ENCODE data around the gene AGPS. TPM values are rescaled to one million over a fixed set of nuclear protein-coding genes. Genes with fewer than 3 reads are reported as not detected.

AGPS gene
- total and polyA plus RNA-seq, 2 experiments from 2014 or later: 22.9 to 36.7 TPM

DNA sequence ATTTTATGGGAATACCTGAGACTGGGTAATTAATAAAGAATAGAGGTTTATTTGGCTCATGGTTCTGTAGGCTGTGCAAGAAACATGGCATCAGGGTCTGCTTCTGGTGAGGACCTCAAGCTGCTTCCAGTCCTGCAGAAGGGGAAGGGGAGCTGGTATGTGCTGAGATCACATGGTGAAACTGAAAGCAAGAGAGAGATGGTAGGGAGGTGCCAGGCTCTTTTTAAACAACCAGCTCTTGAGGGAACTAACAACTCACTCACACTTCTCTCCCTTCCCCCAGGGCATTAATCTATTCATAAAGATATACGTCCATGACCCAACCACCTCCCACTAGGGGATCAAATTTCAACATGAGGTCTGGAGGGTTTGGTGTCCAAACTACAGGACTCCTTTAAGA lies 40.1 kb downstream of the AGPS start:
- in situ Hi-C loops (cut with MboI): no loop called here
- no peaks in the 10 kb centered on the region for H3K9me3 ChIP-seq (ENCODE audit: low read depth)
- peaks cover 12% of the 10 kb centered on the region; the same call in 1 of the 2 replicates for H3F3A ChIP-seq (ENCODE audit: insufficient read depth)
- H3K9ac ChIP-seq: no peak overlapping the region
- no peak overlapping the region for H3K4me3 ChIP-seq
- DNase-seq: no peak
- H2AFZ ChIP-seq: no peak overlapping the region
- peaks cover 10% of the 10 kb centered on the region for H3K36me3 ChIP-seq (ENCODE audit: low read depth)
- H4K20me1 ChIP-seq (ENCODE audit: insufficient read depth): no peaks in the 10 kb centered on the region
- no peaks in the 10 kb centered on the region for H3K27me3 ChIP-seq (replicated peaks; ENCODE audit: insufficient read depth)
- H3K79me2 ChIP-seq (ENCODE audit: insufficient read depth): peaks cover 73% of the 10 kb centered on the region
- peaks cover 14% of the 10 kb centered on the region for H3K4me1 ChIP-seq (ENCODE audit: insufficient read depth)
- H3K4me2 ChIP-seq (ENCODE audit: unreplicated experiment): no peak overlapping the region
- TF ChIP-seq EZH2 (IDR thresholded peaks at IDR 0.05; ENCODE audit: insufficient read depth, poor library complexity, severe bottlenecking) (no peak), EZH2phosphoT487 (IDR thresholded peaks at IDR 0.05; ENCODE audit: insufficient read depth, low read depth) (no peak)
- no peak overlapping the region for H3K27ac ChIP-seq
- WGBS, 2 experiments (ENCODE audit: low coverage in 1 of 2, low lambda C conversion rate in 2 of 2, missing lambda C conversion rate in 2 of 2): 95 to 100% methylated on average over 1 of the region's 1 CpG
- H3K9me2 ChIP-seq (ENCODE audit: insufficient read depth): no peaks in the 10 kb centered on the region

DNA sequence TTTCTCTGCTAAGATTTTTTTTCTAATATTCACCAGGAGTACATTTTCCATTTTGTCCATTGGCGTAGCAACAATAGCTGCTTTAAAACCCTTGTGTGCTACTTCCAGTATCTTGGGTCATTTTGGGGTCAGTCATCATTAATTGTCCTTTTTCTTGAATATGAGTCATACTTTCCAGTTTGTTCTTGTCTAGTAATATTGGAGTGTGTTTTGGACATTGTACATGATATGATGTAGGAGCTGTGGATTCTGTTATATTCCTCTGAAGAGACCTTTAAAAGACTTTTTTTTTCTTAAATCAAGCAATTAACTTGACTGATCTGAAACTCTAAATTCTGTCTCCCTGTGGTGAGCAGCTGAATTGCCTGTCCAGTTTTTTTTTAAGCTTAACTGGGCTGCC lies 40.8 kb downstream of the AGPS start:
- no peak overlapping the region for H3K9ac ChIP-seq
- no peaks in the 10 kb centered on the region for H3K27me3 ChIP-seq (replicated peaks; ENCODE audit: insufficient read depth)
- H3K4me2 ChIP-seq (ENCODE audit: unreplicated experiment): no peak overlapping the region
- H3K4me1 ChIP-seq (ENCODE audit: insufficient read depth): peaks cover 14% of the 10 kb centered on the region
- H3K9me3 ChIP-seq (ENCODE audit: low read depth): no peaks in the 10 kb centered on the region
- H2AFZ ChIP-seq: no peak overlapping the region
- no peaks in the 10 kb centered on the region for H4K20me1 ChIP-seq (ENCODE audit: insufficient read depth)
- in situ Hi-C loops (cut with MboI): no loop called here
- no peaks in the 10 kb centered on the region for H3K9me2 ChIP-seq (ENCODE audit: insufficient read depth)
- 97 to 100% methylated on average over 1 of the region's 1 CpG for WGBS, 2 experiments (ENCODE audit: low coverage in 1 of 2, low lambda C conversion rate in 2 of 2, missing lambda C conversion rate in 2 of 2)
- peaks cover 67% of the 10 kb centered on the region for H3K79me2 ChIP-seq (ENCODE audit: insufficient read depth)
- DNase-seq: peak; percentile 11
- H3F3A ChIP-seq (ENCODE audit: insufficient read depth): peaks cover 12% of the 10 kb centered on the region; the same call in 1 of the 2 replicates
- no peak overlapping the region for H3K4me3 ChIP-seq
- H3K36me3 ChIP-seq (ENCODE audit: low read depth): peaks cover 15% of the 10 kb centered on the region
- TF ChIP-seq EZH2phosphoT487 (IDR thresholded peaks at IDR 0.05; ENCODE audit: insufficient read depth, low read depth) (no peak), EZH2 (IDR thresholded peaks at IDR 0.05; ENCODE audit: insufficient read depth, poor library complexity, severe bottlenecking) (no peak)
- no peak overlapping the region for H3K27ac ChIP-seq

DNA sequence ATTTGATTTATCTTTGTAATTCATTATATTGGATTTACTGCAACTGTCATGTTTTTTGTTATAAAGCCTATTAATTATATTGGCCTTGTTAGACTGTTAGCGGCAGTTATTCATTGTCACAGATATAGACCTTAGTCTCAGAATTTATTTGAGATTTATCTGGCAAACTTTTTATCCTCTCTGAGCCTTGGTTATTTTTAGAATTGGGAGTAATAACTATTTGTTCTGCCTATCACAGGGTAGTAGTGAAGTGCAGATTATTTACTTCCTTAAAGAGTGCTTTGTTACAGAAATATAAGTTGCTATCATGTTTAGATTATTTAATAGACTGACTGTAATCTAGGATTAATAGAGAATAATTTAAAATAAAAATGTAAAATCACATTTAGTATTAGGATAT lies 41.9 kb downstream of the AGPS start:
- H4K20me1 ChIP-seq (ENCODE audit: insufficient read depth): no peaks in the 10 kb centered on the region
- H3K27ac ChIP-seq: no peak overlapping the region
- TF ChIP-seq EZH2 (IDR thresholded peaks at IDR 0.05; ENCODE audit: insufficient read depth, poor library complexity, severe bottlenecking): no peak
- no peak for TF ChIP-seq EZH2phosphoT487 (IDR thresholded peaks at IDR 0.05; ENCODE audit: insufficient read depth, low read depth)
- in situ Hi-C loops (cut with MboI): no loop called here
- no peak overlapping the region for H3K4me3 ChIP-seq
- peaks cover 12% of the 10 kb centered on the region for H3K4me1 ChIP-seq (ENCODE audit: insufficient read depth)
- 97 to 98% methylated on average over 1 of the region's 1 CpG for WGBS, 2 experiments (ENCODE audit: low coverage in 1 of 2, low lambda C conversion rate in 2 of 2, missing lambda C conversion rate in 2 of 2)
- peaks cover 62% of the 10 kb centered on the region for H3K79me2 ChIP-seq (ENCODE audit: insufficient read depth)
- no peak overlapping the region for H2AFZ ChIP-seq
- no peaks in the 10 kb centered on the region for H3K9me3 ChIP-seq (ENCODE audit: low read depth)
- peaks cover 11% of the 10 kb centered on the region; the same call in 1 of the 2 replicates for H3F3A ChIP-seq (ENCODE audit: insufficient read depth)
- no peaks in the 10 kb centered on the region for H3K9me2 ChIP-seq (ENCODE audit: insufficient read depth)
- no peak overlapping the region for H3K4me2 ChIP-seq (ENCODE audit: unreplicated experiment)
- H3K27me3 ChIP-seq (replicated peaks; ENCODE audit: insufficient read depth): no peaks in the 10 kb centered on the region
- no peak overlapping the region for H3K9ac ChIP-seq
- no peak for DNase-seq
- H3K36me3 ChIP-seq (ENCODE audit: low read depth): peaks cover 19% of the 10 kb centered on the region

DNA sequence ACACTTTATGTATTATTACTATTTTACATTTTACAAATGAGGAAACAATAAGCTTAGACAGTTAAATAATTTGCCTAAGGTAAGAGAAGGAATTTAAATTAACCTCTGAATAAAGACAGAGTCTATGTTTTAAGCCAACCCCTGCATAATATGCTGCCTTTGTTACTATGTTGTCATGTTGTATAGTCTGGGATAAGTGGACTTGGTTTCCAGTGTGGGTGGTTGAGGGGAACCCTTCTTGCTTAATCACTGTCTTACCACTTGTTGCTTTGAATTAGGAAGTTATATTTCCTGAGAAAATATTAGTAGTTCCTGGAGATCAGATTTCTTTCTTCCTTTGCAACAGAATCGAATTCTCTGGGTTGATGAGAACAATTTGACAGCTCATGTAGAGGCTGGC lies 52.6 kb downstream of the AGPS start:
- Histone ChIP-seq H4K20me1 (ENCODE audit: insufficient read depth) (no peaks in the 10 kb centered on the region), H3K4me1 (ENCODE audit: insufficient read depth) (no peaks in the 10 kb centered on the region), H3K4me3 (no peak overlapping the region), H3F3A (ENCODE audit: insufficient read depth) (no peaks in the 10 kb centered on the region), H3K9me2 (ENCODE audit: insufficient read depth) (no peaks in the 10 kb centered on the region), H3K4me2 (ENCODE audit: unreplicated experiment) (no peak overlapping the region), H3K79me2 (ENCODE audit: insufficient read depth) (no peaks in the 10 kb centered on the region), H3K36me3 (ENCODE audit: low read depth) (peaks cover 12% of the 10 kb centered on the region), H3K9me3 (ENCODE audit: low read depth) (no peaks in the 10 kb centered on the region), H2AFZ (no peak overlapping the region), H3K27ac (no peak overlapping the region), H3K9ac (no peak overlapping the region), H3K27me3 (replicated peaks; ENCODE audit: insufficient read depth) (no peaks in the 10 kb centered on the region)
- 90 to 100% methylated on average over 1 of the region's 1 CpG for WGBS, 2 experiments (ENCODE audit: low coverage in 1 of 2, low lambda C conversion rate in 2 of 2, missing lambda C conversion rate in 2 of 2)
- in situ Hi-C loops (cut with MboI): no loop called here
- DNase-seq: no peak
- TF ChIP-seq EZH2phosphoT487 (IDR thresholded peaks at IDR 0.05; ENCODE audit: insufficient read depth, low read depth): no peak
- no peak for TF ChIP-seq EZH2 (IDR thresholded peaks at IDR 0.05; ENCODE audit: insufficient read depth, poor library complexity, severe bottlenecking)

DNA sequence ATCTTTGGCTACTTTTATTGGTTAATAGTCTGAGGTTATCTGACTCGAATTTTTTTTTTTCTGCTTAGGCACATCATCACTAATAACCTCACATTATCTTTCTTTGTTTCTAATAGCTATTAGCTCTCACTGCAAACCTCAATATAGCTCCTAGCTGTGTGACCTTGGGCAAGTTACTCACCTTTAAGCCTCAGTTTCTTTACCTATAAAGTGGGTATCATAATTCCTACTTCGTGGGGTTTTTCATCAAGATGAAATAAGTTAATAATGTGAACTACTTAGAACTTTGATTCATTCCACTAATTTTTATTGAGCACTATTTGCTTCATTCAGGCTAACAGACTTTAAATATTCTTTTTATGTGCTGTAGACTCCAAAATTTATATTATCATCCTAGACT lies 55.5 kb downstream of the AGPS start:
- no peaks in the 10 kb centered on the region for H3K4me1 ChIP-seq (ENCODE audit: insufficient read depth)
- H3K9ac ChIP-seq: no peak overlapping the region
- in situ Hi-C loops (cut with MboI): no loop called here
- H3K27ac ChIP-seq: no peak overlapping the region
- peaks cover 10% of the 10 kb centered on the region; the same call in 1 of the 2 replicates for H3F3A ChIP-seq (ENCODE audit: insufficient read depth)
- H3K9me2 ChIP-seq (ENCODE audit: insufficient read depth): no peaks in the 10 kb centered on the region
- WGBS, 2 experiments (ENCODE audit: low coverage in 1 of 2, low lambda C conversion rate in 2 of 2, missing lambda C conversion rate in 2 of 2): 72 to 78% methylated on average over 2 of the region's 2 CpGs
- no peak overlapping the region for H2AFZ ChIP-seq
- peaks cover 9% of the 10 kb centered on the region for H3K36me3 ChIP-seq (ENCODE audit: low read depth)
- no peak for DNase-seq
- no peaks in the 10 kb centered on the region for H3K27me3 ChIP-seq (replicated peaks; ENCODE audit: insufficient read depth)
- H4K20me1 ChIP-seq (ENCODE audit: insufficient read depth): no peaks in the 10 kb centered on the region
- no peak overlapping the region for H3K4me3 ChIP-seq
- no peak overlapping the region for H3K4me2 ChIP-seq (ENCODE audit: unreplicated experiment)
- H3K79me2 ChIP-seq (ENCODE audit: insufficient read depth): no peaks in the 10 kb centered on the region
- no peak for TF ChIP-seq EZH2phosphoT487 (IDR thresholded peaks at IDR 0.05; ENCODE audit: insufficient read depth, low read depth)
- no peak for TF ChIP-seq EZH2 (IDR thresholded peaks at IDR 0.05; ENCODE audit: insufficient read depth, poor library complexity, severe bottlenecking)
- H3K9me3 ChIP-seq (ENCODE audit: low read depth): no peaks in the 10 kb centered on the region

All from GM23248 (cell line).